ENCODE measurements around the gene PTX4.

DNA sequence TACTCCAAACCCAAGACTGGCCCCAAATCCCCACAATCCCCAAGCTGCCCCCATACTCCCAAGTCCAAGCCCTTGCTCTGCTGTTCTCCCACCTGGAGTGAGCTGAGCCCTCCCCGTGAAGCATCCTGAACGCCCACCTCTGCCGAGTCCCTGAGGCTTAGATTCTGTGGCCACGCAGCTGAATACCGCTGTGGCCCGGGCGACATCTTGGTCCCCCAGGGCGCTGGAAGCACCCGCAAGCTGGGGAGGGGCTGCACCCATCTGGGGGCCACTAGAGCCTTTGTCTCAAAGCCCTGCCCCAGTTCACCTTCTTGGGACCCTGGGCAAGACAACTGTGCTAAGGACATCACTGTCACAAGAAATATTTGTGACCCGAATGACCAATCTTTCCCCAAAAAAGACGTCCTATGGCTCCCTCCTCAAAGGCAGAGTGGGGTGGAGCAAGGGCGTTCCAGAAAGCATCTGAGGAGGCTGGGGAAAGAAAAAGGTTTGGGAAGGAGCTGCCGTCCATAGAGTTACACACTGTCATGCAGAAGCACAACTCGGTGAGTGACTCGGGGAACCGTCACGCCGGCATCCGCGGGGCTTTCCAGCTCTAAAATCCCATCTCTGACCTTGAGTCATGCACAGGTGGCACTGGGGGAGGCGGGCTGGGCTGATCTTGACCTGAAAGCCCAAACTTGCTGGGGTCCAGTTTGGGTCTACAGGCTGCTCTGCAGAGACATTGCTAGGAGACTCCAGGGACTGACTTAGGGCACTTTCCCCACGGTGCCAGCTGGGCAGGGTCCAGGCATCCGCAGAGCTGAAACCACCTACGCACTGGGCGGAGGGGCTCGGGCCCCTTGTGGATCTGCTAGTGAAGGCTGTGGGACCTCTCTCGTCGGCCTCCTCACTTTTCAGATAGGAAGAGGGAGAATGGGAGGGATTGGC is 6.6 kb downstream of the PTX4 start:
- TF ChIP-seq, protein P1, sequence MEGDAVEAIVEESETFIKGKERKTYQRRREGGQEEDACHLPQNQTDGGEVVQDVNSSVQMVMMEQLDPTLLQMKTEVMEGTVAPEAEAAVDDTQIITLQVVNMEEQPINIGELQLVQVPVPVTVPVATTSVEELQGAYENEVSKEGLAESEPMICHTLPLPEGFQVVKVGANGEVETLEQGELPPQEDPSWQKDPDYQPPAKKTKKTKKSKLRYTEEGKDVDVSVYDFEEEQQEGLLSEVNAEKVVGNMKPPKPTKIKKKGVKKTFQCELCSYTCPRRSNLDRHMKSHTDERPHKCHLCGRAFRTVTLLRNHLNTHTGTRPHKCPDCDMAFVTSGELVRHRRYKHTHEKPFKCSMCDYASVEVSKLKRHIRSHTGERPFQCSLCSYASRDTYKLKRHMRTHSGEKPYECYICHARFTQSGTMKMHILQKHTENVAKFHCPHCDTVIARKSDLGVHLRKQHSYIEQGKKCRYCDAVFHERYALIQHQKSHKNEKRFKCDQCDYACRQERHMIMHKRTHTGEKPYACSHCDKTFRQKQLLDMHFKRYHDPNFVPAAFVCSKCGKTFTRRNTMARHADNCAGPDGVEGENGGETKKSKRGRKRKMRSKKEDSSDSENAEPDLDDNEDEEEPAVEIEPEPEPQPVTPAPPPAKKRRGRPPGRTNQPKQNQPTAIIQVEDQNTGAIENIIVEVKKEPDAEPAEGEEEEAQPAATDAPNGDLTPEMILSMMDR (IDR thresholded peaks at IDR 0.05; ENCODE audit: borderline replicate concordance, extremely low read depth, low read length, poor library complexity, severe bottlenecking), result no peak
- no peak for TF ChIP-seq EZH2 (IDR thresholded peaks at IDR 0.05; ENCODE audit: borderline replicate concordance, low read depth, low read length, severe bottlenecking)

Data from DND-41 (cell line).